Retinal pigment epithelial cell (primary cell): ENCODE results near the gene ABCB9.
A peak's percentile ranks its signal among the peaks of the same experiment; 100 is the strongest.
"Not testable (repeated sequence)": the region's sequence is repeated elsewhere in the genome, so short reads cannot be mapped to it uniquely, and the experiment has no call there.

Experiments
- DNase-seq: peaks from one replicate; pipeline ENCODE4 v3.0.0-alpha.2; 2010; ENCODE audit warnings: low read depth
- H3K4me3 ChIP-seq: 2 replicates; pipeline ENCODE4 v1.5.1; 2011; ENCODE audit warnings: mild to moderate bottlenecking, low read length, control low read depth, moderate library complexity
- CTCF ChIP-seq: conservative IDR thresholded peaks from 2 replicates; pipeline ENCODE4 v1.5.1; 2011; ENCODE audit warnings: low read depth, low read length, control low read depth, inconsistent platforms

Gene ABCB9

DNA sequence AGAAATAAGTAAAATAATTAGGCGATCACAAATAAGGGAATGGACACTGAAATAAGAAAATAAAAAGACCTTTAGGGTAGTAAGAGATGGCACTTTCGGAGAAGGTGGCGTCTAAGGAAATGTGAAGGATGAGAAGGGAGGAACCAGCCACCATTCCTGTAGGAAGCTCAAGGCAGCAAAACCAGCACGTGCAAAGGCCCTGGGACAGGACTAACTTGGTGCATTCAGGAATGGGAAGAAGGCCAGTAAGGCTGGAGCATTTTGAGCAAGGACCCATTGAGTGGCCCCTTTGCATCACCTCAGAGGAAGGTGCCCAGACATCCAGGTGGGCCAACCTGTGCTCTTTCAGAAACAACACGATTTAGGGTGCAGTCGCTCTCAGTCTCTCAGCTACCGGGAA is 69.6 kb downstream of the ABCB9 start:
- no peak for TF ChIP-seq CTCF
- no peak overlapping the region for H3K4me3 ChIP-seq
- no peak for DNase-seq

- DNase-seq: no peak
- TF ChIP-seq CTCF: no peak
- peak within 1 kb of the TSS; percentile 97 for H3K4me3 ChIP-seq
Observed at GRCh38 chr12:122895704-122896636, 70.3 kb downstream of the ABCB9 start, which contains the start of gene VPS37B. Gene VPS37B, minus strand, starts transcription at chr12:122896124. Its CDS starts 62 bp downstream, at chr12:122896062.

- DNase-seq: no peak
- H3K4me3 ChIP-seq: peak overlapping the region; percentile 97
- no peak for TF ChIP-seq CTCF
Observed at GRCh38 chr12:122895320-122895703, 71.0 kb downstream of the ABCB9 start.

- no peak for DNase-seq
- TF ChIP-seq CTCF: no peak
- H3K4me3 ChIP-seq: peak overlapping the region; percentile 97
Observed at GRCh38 chr12:122894193-122895121, 71.8 kb downstream of the ABCB9 start.

GRCh38 chr12:122893208-122894153 is 72.8 kb downstream of the ABCB9 start:
- no peak for TF ChIP-seq CTCF
- peak overlapping the region; percentile 97 for H3K4me3 ChIP-seq
- no peak for DNase-seq

- DNase-seq, H3K4me3 ChIP-seq: not testable (repeated sequence)
Observed at GRCh38 chr12:122892724-122893123, 73.5 kb downstream of the ABCB9 start.
